ENCODE measurements around the gene TMEM271. TPM values are rescaled to one million over a fixed set of nuclear protein-coding genes. Genes with fewer than 3 reads are reported as not detected.

The TMEM271 gene
- total RNA-seq, 1 donor from 2014 or later, result not detected

GRCh38 chr4:533318-534100 is 42.6 kb downstream of the TMEM271 start:
- Histone ChIP-seq H3K9me3 (ENCODE audit: low read depth) (no peaks in the 10 kb centered on the region), H3K36me3 (no peaks in the 10 kb centered on the region), H3K4me1 (no peaks in the 10 kb centered on the region), H2AFZ (replicated peaks) (no peak overlapping the region), H3K4me2 (no peak overlapping the region), H3K79me2 (ENCODE audit: low read depth) (no peaks in the 10 kb centered on the region), H3K4me3 (no peak overlapping the region), H3K27me3 (no peaks in the 10 kb centered on the region), H3K9ac (no peak overlapping the region), H4K20me1 (ENCODE audit: low read depth) (no peaks in the 10 kb centered on the region), H3F3A (ENCODE audit: low read depth) (no peaks in the 10 kb centered on the region), H3K27ac (no peak overlapping the region)
- no peaks in the 10 kb centered on the region for H3K4me1 Mint-ChIP-seq
- H3K9me3 Mint-ChIP-seq, result no peaks in the 10 kb centered on the region
- H3K27me3 Mint-ChIP-seq (ENCODE audit: insufficient read depth, low read depth), result peaks cover 5% of the 10 kb centered on the region
- TF ChIP-seq CTCF (IDR thresholded peaks at IDR 0.05) (no peak), EZH2phosphoT487 (IDR thresholded peaks at IDR 0.05) (no peak), EZH2 (IDR thresholded peaks at IDR 0.05) (no peak)
- peaks cover 20% of the 10 kb centered on the region for H3K36me3 Mint-ChIP-seq
- H3K27ac Mint-ChIP-seq, result no peak overlapping the region
- H3K4me3 Mint-ChIP-seq, result no peak overlapping the region
- DNase-seq (ENCODE audit: low spot score), result no peak

- no peak overlapping the region for H3K4me3 ChIP-seq
- no peaks in the 10 kb centered on the region for H4K20me1 ChIP-seq (ENCODE audit: low read depth)
- Mint-ChIP-seq H3K9me3 (no peaks in the 10 kb centered on the region), H3K36me3 (peaks cover 16% of the 10 kb centered on the region), H3K27ac (peak overlapping the region; percentile 62), H3K4me1 (no peaks in the 10 kb centered on the region), H3K27me3 (ENCODE audit: insufficient read depth, low read depth) (peaks cover 5% of the 10 kb centered on the region), H3K4me3 (no peak overlapping the region)
- H3K27ac ChIP-seq, result no peak overlapping the region
- H3K4me2 ChIP-seq, result no peak overlapping the region
- H3K9ac ChIP-seq, result no peak overlapping the region
- no peak for DNase-seq (ENCODE audit: low spot score)
- no peaks in the 10 kb centered on the region for H3K36me3 ChIP-seq
- TF ChIP-seq EZH2 (IDR thresholded peaks at IDR 0.05), result no peak
- TF ChIP-seq EZH2phosphoT487 (IDR thresholded peaks at IDR 0.05), result no peak
- no peak for TF ChIP-seq CTCF (IDR thresholded peaks at IDR 0.05)
- no peaks in the 10 kb centered on the region for H3K27me3 ChIP-seq
- no peak overlapping the region for H2AFZ ChIP-seq (replicated peaks)
- H3F3A ChIP-seq (ENCODE audit: low read depth), result no peaks in the 10 kb centered on the region
- H3K9me3 ChIP-seq (ENCODE audit: low read depth), result no peaks in the 10 kb centered on the region
- H3K4me1 ChIP-seq, result no peaks in the 10 kb centered on the region
- H3K79me2 ChIP-seq (ENCODE audit: low read depth), result no peaks in the 10 kb centered on the region
Measured at GRCh38 chr4:532588-533317, 43.3 kb downstream of the TMEM271 start.

- Histone ChIP-seq H3K79me2 (ENCODE audit: low read depth) (no peaks in the 10 kb centered on the region), H3K4me1 (no peaks in the 10 kb centered on the region), H3F3A (ENCODE audit: low read depth) (no peaks in the 10 kb centered on the region), H3K4me3 (no peak overlapping the region), H3K27ac (no peak overlapping the region), H4K20me1 (ENCODE audit: low read depth) (no peaks in the 10 kb centered on the region), H3K36me3 (no peaks in the 10 kb centered on the region), H3K27me3 (no peaks in the 10 kb centered on the region), H3K4me2 (no peak overlapping the region), H3K9ac (no peak overlapping the region), H2AFZ (replicated peaks) (no peak overlapping the region), H3K9me3 (ENCODE audit: low read depth) (no peaks in the 10 kb centered on the region)
- Mint-ChIP-seq H3K27ac (no peak overlapping the region), H3K36me3 (peaks cover 19% of the 10 kb centered on the region), H3K9me3 (no peaks in the 10 kb centered on the region), H3K4me1 (no peaks in the 10 kb centered on the region), H3K4me3 (no peak overlapping the region), H3K27me3 (ENCODE audit: insufficient read depth, low read depth) (peaks cover 5% of the 10 kb centered on the region)
- no peak for DNase-seq (ENCODE audit: low spot score)
- TF ChIP-seq CTCF (IDR thresholded peaks at IDR 0.05) (no peak), EZH2phosphoT487 (IDR thresholded peaks at IDR 0.05) (no peak), EZH2 (IDR thresholded peaks at IDR 0.05) (no peak)
Measured at GRCh38 chr4:531721-532565, 44.2 kb downstream of the TMEM271 start.

All from neural progenitor cell (in vitro differentiated cells).